GM12874 (cell line): ENCODE results near the gene ADGRL3.

Experiments
- TF ChIP-seq, protein P1 (sequence below): IDR thresholded peaks from 2 replicates; pipeline ENCODE4 v1.5.1; 2011; ENCODE audit warnings: low read depth, mild to moderate bottlenecking, control low read depth, low read length, moderate library complexity; ENCODE audit not compliant: insufficient read depth

ADGRL3 gene

DNA sequence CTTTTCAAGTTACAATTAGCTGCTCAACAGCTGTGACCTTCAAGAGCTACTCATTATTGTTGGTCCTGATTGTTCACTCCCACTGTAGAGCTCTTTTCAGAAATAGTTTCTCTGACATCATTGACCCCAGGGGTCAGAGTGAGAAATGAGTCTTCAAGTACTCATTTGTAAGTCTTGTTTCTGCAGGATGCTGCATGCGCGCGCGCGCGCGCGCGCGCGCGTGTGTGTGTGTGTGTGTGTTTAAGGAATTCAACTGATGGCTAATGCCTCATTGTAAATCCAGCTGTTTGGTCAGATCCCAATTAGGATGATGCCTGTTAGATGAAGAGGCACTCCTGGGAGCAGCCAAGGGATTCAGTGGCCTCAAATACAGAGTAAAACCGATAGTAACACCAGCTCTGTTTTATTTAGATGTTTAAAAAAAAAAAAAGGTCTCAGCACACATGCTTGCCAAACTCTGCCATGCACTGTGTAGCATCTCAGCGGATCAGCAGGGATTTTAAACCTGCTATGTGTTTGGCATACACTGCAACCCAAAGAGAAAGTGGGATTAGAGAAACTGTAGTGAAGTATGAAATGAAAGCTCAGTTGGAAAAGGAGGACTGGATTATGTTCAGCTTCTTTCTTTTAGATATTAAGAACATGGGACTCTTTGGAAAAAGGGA, 332.3 kb downstream of the ADGRL3 start:
- TF ChIP-seq, protein P1, sequence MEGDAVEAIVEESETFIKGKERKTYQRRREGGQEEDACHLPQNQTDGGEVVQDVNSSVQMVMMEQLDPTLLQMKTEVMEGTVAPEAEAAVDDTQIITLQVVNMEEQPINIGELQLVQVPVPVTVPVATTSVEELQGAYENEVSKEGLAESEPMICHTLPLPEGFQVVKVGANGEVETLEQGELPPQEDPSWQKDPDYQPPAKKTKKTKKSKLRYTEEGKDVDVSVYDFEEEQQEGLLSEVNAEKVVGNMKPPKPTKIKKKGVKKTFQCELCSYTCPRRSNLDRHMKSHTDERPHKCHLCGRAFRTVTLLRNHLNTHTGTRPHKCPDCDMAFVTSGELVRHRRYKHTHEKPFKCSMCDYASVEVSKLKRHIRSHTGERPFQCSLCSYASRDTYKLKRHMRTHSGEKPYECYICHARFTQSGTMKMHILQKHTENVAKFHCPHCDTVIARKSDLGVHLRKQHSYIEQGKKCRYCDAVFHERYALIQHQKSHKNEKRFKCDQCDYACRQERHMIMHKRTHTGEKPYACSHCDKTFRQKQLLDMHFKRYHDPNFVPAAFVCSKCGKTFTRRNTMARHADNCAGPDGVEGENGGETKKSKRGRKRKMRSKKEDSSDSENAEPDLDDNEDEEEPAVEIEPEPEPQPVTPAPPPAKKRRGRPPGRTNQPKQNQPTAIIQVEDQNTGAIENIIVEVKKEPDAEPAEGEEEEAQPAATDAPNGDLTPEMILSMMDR, result no peak

DNA sequence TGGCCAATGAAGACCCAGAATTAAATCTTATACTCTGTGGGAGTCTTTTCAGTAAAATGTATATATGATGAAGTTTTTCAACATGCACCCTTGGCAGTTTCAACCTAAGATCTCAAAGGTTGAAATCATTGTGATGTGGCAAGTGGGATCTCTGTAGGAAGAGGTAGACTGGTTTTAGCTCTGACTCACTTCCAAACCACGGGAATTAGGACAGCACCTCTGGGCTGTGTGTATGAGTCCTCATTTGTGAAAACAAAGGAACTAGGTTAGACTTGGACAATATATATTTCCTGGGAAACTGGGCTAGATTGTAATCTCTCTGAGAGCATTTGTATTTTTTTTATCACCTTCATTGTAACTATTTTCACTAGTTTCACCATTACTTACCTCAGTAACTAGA, 333.0 kb downstream of the ADGRL3 start:
- TF ChIP-seq, protein P1, result no peak

DNA sequence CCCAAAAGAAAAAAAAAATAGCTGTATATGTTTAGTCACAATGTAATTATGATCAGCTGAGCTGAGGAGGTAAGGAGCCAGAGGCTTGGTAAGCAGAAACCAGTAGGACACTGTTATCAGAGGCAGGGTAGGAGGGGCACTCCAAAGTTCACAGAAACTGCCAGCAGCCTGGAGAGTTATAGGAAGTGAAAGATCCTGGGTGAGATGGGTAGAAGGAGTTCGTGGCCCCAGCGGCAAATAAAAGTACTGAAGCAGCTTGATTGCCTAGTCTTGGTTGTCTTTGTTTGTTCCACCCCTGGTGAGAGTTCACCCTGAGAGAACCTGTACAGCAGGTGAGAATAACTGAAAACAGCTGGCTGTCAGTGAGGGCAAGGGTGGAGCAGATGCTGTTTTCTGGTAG, 340.8 kb downstream of the ADGRL3 start:
- TF ChIP-seq, protein P1, result no peak

DNA sequence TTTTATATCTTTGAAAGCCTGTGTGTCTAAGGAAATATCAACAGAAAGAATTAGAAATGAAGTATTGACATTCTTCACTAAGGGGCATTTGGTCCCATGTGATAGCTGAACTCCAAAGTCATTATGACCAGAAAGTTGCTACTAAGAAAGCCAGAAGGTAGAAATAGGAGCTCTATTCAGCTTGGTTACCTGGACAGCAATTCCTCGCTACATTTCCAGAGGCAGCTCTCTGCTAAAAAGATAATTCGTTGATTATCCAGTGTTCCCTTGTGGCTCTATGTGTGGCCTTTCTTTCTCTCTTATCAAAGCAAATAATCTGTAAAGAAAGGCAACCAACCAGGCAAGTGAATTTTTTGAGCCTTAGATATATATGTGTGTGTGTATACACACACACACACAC, 341.3 kb downstream of the ADGRL3 start:
- TF ChIP-seq, protein P1, result no peak

DNA sequence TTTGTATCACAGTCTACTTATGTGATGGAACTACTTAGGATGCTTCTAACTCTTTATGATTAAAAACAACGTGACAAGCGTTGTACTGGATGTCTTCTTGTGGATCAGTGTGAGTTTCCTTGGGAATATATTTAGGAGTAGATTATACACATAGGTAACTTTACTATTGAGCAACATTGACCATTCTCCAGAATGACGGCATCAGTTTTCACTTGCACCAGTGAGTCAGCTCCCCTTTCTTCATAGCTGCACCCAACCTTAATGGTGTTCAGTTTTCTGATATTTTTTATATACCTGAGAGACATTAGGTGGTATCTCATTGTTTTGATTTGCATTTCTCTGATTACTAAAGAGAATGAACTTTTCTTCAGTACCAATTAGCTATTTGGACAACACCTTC, 343.9 kb downstream of the ADGRL3 start:
- TF ChIP-seq, protein P1, result no peak

DNA sequence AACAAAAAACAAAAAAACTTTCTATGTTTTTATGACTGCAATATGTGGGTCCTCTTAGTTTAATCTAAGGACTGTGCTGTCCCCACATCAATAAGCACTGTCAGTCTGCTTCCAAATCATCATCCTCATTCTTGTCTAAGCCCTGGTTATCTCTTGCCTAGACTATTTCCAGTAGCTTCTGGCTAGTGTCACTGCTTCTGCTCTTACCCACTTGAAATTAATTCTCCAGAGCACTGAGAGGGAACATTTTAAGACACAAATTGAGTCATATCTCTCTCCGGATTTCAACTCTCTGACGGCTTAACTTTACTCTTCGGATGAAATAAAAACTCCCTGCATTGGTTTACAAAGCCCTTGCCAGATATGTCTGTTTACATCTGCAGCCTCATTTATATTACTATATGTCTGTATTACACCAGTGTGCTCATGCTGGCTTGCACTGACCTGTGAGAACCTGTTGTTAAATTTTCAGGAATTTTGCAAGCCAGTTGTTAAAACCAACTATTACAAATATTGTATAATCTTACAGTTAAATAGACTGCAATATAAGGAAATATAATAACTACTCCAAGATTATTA, 345.9 kb downstream of the ADGRL3 start:
- TF ChIP-seq, protein P1, result no peak

DNA sequence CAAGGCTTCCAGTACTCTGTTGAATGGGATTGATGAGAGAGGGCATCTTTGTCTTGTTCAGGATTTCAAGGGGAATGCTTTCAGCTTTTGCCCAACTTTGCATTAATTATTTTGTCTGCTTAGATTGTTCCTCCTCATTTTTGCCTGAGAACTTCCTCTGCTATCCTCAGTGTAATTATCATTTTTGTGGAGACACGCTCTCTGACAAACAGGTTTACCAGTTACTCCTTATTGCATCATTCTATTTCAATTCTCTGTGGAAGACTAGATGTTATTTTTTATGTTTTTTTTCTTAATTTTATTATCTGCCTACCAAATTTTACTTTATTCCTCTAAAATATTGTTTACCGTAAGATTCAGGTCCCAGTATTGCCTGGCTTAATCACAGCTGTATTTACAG, 349.2 kb downstream of the ADGRL3 start:
- TF ChIP-seq, protein P1, result no peak
